ENCODE data around the gene ATP5PB. TPM values are rescaled to one million over a fixed set of nuclear protein-coding genes. Genes with fewer than 3 reads are reported as not detected.

The ATP5PB gene
- total and polyA plus RNA-seq, 12 donors: 146 to 899 (median 789) TPM

DNA sequence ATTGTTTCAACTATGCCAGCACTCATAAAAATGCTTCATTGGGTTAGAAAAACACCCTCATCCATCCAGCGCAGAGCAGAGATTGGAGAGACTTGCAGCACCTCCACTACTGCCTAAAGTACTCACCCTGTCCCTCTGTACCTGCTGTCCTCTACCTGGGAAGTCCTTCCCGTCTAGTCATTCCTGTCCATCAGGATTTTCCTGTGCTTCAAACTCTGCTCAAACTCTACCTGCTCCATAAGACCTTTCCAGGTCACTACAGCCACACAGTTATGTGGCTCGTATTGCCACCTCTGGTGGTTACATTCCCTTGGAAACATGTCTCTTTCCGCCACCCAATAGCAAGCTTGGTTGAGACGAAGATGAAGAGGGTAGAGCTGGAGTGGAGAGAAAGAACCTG lies 28.9 kb upstream of the ATP5PB start:
- Histone ChIP-seq H3K4me1 (no peaks in the 10 kb centered on the region), H3K27me3 (peaks cover 0 to 3% (median 0%) of the 10 kb centered on the region in 7 donors), H3K9me3 (no peaks in the 10 kb centered on the region), H3K36me3 (peaks cover 0 to 6% (median 0%) of the 10 kb centered on the region in 9 donors), H3K27ac (no peak overlapping the region), H3K4me3 (no peak overlapping the region)
- DNase-seq: no peak
- intact Hi-C loops (cut with DNase I): no loop called here
- no peak for ATAC-seq
- 85 to 88% methylated on average over 5 of the region's 5 CpGs for WGBS, 2 donors
- TF ChIP-seq, protein P1, sequence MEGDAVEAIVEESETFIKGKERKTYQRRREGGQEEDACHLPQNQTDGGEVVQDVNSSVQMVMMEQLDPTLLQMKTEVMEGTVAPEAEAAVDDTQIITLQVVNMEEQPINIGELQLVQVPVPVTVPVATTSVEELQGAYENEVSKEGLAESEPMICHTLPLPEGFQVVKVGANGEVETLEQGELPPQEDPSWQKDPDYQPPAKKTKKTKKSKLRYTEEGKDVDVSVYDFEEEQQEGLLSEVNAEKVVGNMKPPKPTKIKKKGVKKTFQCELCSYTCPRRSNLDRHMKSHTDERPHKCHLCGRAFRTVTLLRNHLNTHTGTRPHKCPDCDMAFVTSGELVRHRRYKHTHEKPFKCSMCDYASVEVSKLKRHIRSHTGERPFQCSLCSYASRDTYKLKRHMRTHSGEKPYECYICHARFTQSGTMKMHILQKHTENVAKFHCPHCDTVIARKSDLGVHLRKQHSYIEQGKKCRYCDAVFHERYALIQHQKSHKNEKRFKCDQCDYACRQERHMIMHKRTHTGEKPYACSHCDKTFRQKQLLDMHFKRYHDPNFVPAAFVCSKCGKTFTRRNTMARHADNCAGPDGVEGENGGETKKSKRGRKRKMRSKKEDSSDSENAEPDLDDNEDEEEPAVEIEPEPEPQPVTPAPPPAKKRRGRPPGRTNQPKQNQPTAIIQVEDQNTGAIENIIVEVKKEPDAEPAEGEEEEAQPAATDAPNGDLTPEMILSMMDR (IDR thresholded peaks at IDR 0.05): no peak

DNA sequence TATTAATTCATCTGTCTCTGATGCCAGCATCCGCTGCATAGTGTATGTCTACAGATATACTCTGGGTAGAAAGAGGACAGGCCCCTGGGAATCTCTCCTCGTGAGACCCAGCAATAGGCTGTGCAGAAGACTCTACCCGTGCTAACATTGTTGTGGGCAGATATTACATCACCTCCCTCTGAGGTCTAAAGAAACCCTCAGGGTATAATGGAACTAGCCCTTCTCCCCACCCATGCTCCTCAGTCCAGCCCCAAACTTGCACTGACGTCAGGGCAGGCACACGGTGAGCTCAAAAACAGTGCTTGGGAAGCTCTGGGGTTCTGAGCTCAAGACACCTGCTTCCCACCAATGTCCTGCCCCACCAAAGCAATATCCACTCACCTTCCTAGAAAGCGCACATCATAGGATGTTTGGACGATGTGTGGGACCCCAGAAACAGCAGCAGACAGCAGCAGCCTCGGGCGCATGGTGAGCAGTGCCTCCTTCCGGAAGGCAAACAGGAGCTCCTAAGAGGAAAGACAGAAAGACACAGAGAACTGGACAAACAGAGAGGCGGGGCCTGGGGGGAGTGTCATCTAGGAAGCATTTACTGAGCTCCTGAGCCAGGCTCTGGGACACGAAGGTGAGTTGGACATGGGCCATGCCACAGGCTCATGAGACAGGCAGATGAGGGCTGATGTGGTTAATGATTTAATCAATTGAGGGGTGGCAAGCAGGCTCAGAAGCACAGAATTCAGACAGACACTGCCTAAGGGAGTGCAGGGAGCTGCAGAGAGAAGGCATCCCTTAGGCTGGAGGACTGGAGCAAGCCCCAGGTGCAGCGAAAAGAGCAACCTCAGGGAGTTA lies 26.5 kb upstream of the ATP5PB start:
- intact Hi-C loops (cut with DNase I): no loop called here
- no peak overlapping the region for H3K27ac ChIP-seq
- ATAC-seq (no peak), DNase-seq (no peak)
- peaks cover 0 to 6% (median 0%) of the 10 kb centered on the region in 9 donors for H3K36me3 ChIP-seq
- whole genome bisulfite sequencing, 2 donors: 86 to 89% methylated on average over 13 of the region's 13 CpGs
- no peaks in the 10 kb centered on the region for H3K9me3 ChIP-seq
- H3K27me3 ChIP-seq: peaks cover 0 to 9% (median 0%) of the 10 kb centered on the region in 7 donors
- no peak overlapping the region for H3K4me3 ChIP-seq
- no peaks in the 10 kb centered on the region for H3K4me1 ChIP-seq
- TF ChIP-seq, protein P1 (IDR thresholded peaks at IDR 0.05): no peak

DNA sequence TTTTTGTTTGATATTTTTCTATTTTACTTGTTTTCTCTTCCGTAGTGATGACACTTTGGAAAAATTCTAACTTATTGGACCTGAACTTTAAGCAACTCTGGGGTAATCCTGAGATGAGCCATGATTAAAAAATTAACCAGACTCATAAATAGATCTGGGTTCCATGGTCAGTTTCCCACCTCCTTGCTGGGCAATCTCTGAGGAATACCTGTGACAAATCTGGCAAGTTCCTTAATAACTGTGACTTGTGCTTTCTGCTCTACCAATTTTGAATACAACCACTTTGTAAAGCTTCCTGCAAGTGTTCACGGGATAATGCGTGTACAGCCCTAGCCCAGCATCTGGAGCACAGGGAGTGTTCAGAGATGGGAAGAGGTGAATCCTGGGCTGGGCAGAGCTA lies 25.0 kb upstream of the ATP5PB start:
- Histone ChIP-seq H3K9me3 (no peaks in the 10 kb centered on the region), H3K27ac (no peak overlapping the region), H3K27me3 (peaks cover 0 to 12% (median 0%) of the 10 kb centered on the region in 7 donors), H3K4me3 (no peak overlapping the region), H3K36me3 (peaks cover 0 to 6% (median 0%) of the 10 kb centered on the region in 9 donors), H3K4me1 (no peaks in the 10 kb centered on the region)
- DNase-seq (no peak), ATAC-seq (no peak)
- TF ChIP-seq, protein P1 (IDR thresholded peaks at IDR 0.05): no peak
- WGBS, 2 donors: 94 to 98% methylated on average over 3 of the region's 3 CpGs
- intact Hi-C loops (cut with DNase I): no loop called here

DNA sequence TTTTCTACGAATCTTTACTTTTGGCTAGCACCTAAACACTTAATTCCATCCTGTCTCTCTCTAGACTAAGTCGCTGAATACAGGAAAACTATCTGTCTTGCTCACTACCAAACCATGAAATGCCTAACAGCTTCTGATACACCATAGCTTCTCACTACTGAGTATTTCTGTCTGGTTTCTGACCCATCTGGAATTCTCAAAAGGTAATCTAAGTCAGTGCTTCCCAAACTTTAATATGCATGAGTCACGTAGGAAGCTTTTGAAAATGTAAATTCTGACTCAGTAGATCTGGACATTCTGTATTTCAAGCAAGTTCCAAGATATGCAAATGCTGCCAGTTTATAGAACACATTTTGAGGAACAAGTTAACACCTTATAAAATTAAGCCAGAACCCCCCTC lies 12.5 kb upstream of the ATP5PB start:
- intact Hi-C loops (cut with DNase I): no loop called here
- Histone ChIP-seq H3K4me3 (no peak overlapping the region), H3K9me3 (no peaks in the 10 kb centered on the region), H3K4me1 (no peaks in the 10 kb centered on the region), H3K27ac (no peak overlapping the region), H3K36me3 (peaks cover 0 to 51% (median 33%) of the 10 kb centered on the region in 9 donors), H3K27me3 (no peaks in the 10 kb centered on the region)
- DNase-seq: no peak
- WGBS, 2 donors: 75 to 85% methylated on average over 3 of the region's 3 CpGs
- no peak for ATAC-seq
- TF ChIP-seq, protein P1 (IDR thresholded peaks at IDR 0.05): no peak
